PFSK-1 (cell line): ENCODE measurements around the gene DNAJA2.

ENCODE experiments used
- POLR2AphosphoS5 ChIP-seq: IDR thresholded peaks from 2 replicates; pipeline ENCODE4 v1.6.1; 2012; ENCODE audit warnings: low read depth, mild to moderate bottlenecking, control low read depth, low read length, moderate library complexity
- REST ChIP-seq, 2 experiments: IDR thresholded peaks; 2 replicates each; pipeline versions ENCODE4 v1.6.1 to v1.8.0; 2011 to 2012; ENCODE audit warnings: low read depth in 2 of 2, low read length in 2 of 2, control low read depth in 1 of 2, inconsistent platforms in 1 of 2, mild to moderate bottlenecking in 1 of 2, moderate library complexity in 1 of 2; ENCODE audit not compliant: insufficient read depth in 1 of 2
- SIN3A ChIP-seq: IDR thresholded peaks from 2 replicates; pipeline ENCODE4 v1.6.1; 2012; ENCODE audit warnings: mild to moderate bottlenecking, low read length, moderate library complexity, borderline replicate concordance; ENCODE audit not compliant: insufficient read depth
- TAF1 ChIP-seq: IDR thresholded peaks from 2 replicates; pipeline ENCODE4 v1.6.1; 2012; ENCODE audit warnings: low read length, control low read depth, borderline replicate concordance; ENCODE audit not compliant: insufficient read depth

- TF ChIP-seq POLR2AphosphoS5 (no peak), REST (IDR thresholded peaks at IDR 0.05; ENCODE audit: insufficient read depth in 1 of 2, low read depth in 2 of 2, low read length in 2 of 2) (no peak), TAF1 (no peak), SIN3A (no peak)
Observed at GRCh38 chr16:46932802-46933201, 40.7 kb downstream of the DNAJA2 start.
